Ammon's horn (tissue), 1 donor: ENCODE data around the gene SPRR1A.

Experiments used
- DNase-seq: peaks from one replicate; pipeline ENCODE4 v3.0.0-alpha.2; 2016; ENCODE audit warnings: low spot score

Gene SPRR1A

DNA sequence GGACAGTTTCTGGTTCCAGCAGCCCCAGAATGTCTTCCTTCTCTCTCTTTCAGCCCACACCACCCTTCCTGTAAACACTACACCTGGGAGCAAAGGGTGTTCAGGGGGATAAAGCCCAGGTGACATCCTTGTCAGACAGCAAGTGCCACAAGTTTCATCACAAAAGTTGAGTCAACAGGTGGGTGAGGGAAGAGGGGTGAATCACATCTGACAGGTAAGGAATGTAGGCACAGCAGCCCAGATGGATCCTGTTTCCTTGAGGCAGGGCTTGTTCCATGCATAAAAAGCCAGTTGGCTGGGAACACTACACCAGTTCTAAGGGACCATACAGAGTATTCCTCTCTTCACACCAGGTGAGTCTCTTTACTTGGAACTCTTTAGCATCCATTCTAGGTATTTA lies 47.0 kb downstream of the SPRR1A start, which contains the start of gene SPRR1B:
Gene SPRR1B (plus strand): TSS at position 309 of the 400 bp plus-strand sequence. CDS start 1,143 bp downstream, outside the sequence.
- no peak for DNase-seq

DNA sequence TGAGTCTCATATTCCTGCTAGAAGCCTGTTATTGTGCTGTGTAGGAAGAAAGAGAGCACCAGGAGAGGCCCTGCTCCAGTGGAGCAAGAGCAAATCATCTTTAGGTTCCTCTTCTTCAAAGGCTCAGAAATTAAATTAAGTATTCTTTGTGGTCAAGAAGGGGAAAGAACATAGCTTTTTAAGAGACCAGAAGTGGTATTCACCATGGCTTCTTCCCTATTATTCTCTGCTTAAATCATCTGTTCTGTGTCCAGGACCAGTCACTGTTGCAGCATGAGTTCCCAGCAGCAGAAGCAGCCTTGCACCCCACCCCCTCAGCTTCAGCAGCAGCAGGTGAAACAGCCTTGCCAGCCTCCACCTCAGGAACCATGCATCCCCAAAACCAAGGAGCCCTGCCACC lies 48.2 kb downstream of the SPRR1A start:
- DNase-seq: no peak

DNA sequence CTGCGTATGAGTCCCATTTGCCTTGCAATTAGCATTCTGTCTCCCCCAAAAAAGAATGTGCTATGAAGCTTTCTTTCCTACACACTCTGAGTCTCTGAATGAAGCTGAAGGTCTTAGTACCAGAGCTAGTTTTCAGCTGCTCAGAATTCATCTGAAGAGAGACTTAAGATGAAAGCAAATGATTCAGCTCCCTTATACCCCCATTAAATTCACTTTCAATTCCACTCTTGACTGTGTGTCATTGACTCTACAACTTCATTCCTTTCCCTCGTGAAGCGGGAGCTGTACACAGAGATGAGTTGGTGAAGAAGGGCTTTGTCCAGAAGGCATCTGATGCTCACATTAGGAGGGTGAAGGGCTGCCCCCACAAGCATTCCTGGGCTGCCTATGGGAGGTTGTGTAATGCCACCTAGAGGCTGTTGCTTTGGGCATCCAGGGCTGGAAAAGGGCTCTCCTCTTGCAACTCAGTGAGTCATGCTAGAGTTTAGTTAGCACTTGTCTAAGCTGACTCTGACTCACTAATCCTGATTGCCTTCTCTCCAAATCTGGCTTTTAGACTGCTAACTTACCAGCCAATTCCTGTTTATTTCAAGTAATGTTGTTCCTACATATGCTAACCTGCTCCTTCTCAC lies 48.9 kb downstream of the SPRR1A start:
- peak; percentile 51 for DNase-seq

DNA sequence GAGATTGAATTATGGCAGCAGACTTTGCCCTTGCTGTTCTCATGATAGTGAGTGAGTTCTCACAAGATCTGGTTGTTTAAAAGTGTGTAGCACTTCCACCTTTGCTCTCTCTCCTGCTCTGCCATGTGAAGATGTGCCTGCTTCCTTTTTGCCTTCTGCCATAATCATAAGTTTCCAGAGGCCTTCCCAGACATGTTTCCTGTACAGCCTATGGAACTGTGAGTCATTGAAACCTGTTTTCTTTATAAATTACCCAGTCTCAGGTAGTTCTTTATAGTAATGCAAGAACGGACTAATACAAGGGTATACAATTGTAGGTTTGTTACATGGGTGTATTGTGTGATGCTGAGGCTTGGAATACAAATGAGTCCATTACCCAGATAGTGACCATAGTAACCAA lies 51.3 kb downstream of the SPRR1A start:
- no peak for DNase-seq
